ENCODE results near the gene DIS3L2.

The DIS3L2 gene

GRCh38 chr2:232281858-232282507 is 320.5 kb downstream of the DIS3L2 start:
- no peak for DNase-seq

GRCh38 chr2:232282508-232283055 is 321.1 kb downstream of the DIS3L2 start:
- no peak for DNase-seq

GRCh38 chr2:232286001-232286868 is 324.7 kb downstream of the DIS3L2 start:
- DNase-seq: peak in 1 of 6 experiments; percentile 17

- DNase-seq: no peak
These were observed 325.8 kb downstream of the DIS3L2 start for GRCh38 chr2:232287316-232287715.

- no peak for DNase-seq
These were observed 327.0 kb downstream of the DIS3L2 start for GRCh38 chr2:232288489-232289030.

- no peak for DNase-seq
These were observed 329.2 kb downstream of the DIS3L2 start for GRCh38 chr2:232290668-232291067.

- no peak for DNase-seq
These were observed 329.8 kb downstream of the DIS3L2 start for GRCh38 chr2:232291343-232291742.

- DNase-seq: peak in 1 of 6 experiments; percentile 15
These were observed 331.1 kb downstream of the DIS3L2 start for GRCh38 chr2:232292395-232293154.

- no peak for DNase-seq
These were observed 331.7 kb downstream of the DIS3L2 start for GRCh38 chr2:232293191-232293590.

GRCh38 chr2:232295971-232296370 is 334.5 kb downstream of the DIS3L2 start:
- DNase-seq: no peak

- DNase-seq: no peak
These were observed 335.4 kb downstream of the DIS3L2 start for GRCh38 chr2:232296776-232297525.

GRCh38 chr2:232299084-232299483 is 337.6 kb downstream of the DIS3L2 start:
- DNase-seq: no peak

- DNase-seq: no peak
These were observed 338.6 kb downstream of the DIS3L2 start for GRCh38 chr2:232299927-232300674.

- DNase-seq: no peak
These were observed 339.4 kb downstream of the DIS3L2 start for GRCh38 chr2:232300894-232301387.

- DNase-seq: no peak
These were observed 342.7 kb downstream of the DIS3L2 start for GRCh38 chr2:232304236-232304635.

GRCh38 chr2:232306741-232307305 is 345.3 kb downstream of the DIS3L2 start:
- no peak for DNase-seq

- DNase-seq: no peak
These were observed 346.3 kb downstream of the DIS3L2 start for GRCh38 chr2:232307854-232308253.

- DNase-seq: no peak
These were observed 347.5 kb downstream of the DIS3L2 start for GRCh38 chr2:232308986-232309385.

- DNase-seq: peak in 2 of 6 experiments; percentile 17 to 29
These were observed 348.1 kb downstream of the DIS3L2 start for GRCh38 chr2:232309592-232309991.

- DNase-seq: no peak
These were observed 348.6 kb downstream of the DIS3L2 start for GRCh38 chr2:232310121-232310520.

- DNase-seq: no peak
These were observed 349.2 kb downstream of the DIS3L2 start for GRCh38 chr2:232310696-232311095.

All from stimulated activated naive CD4-positive, alpha-beta T cell (primary cell).